Smooth muscle cell (in vitro differentiated cells): ENCODE results near the gene GRK5. TPM values are rescaled to one million over a fixed set of nuclear protein-coding genes. Genes with fewer than 3 reads are reported as not detected.

Source experiments
- DNase-seq: peaks from one replicate; lab custom pipeline; 2025; ENCODE audit not compliant: unreplicated experiment; lab: John Stamatoyannopoulos, UW
- H2AFZ ChIP-seq: fragments of 200-600 bp; sonication (generic); 2 replicates; pipeline ENCODE4 v1.6.0; 2016; ENCODE audit warnings: antibody characterized with exemption, low read depth, mild to moderate bottlenecking
- H3F3A ChIP-seq: fragments of 200-600 bp; sonication (generic); 2 replicates; pipeline ENCODE4 v1.6.0; 2017; ENCODE audit warnings: antibody characterized with exemption, low read depth
- H3K27ac ChIP-seq: fragments of 200-600 bp; sonication (generic); 2 replicates; pipeline ENCODE4 v1.5.1; 2016; ENCODE audit warnings: low read depth, mild to moderate bottlenecking
- H3K27me3 ChIP-seq: fragments of 200-600 bp; sonication (generic); 2 replicates; pipeline ENCODE4 v1.6.1; 2016; ENCODE audit warnings: low read depth, mild to moderate bottlenecking
- H3K36me3 ChIP-seq: fragments of 200-600 bp; sonication (generic); 2 replicates; pipeline ENCODE4 v1.5.1; 2016; ENCODE audit warnings: low read depth
- H3K4me1 ChIP-seq: fragments of 200-600 bp; sonication (generic); 2 replicates; pipeline ENCODE4 v1.5.1; 2016; ENCODE audit warnings: low read depth
- H3K4me2 ChIP-seq: fragments of 200-600 bp; sonication (generic); 2 replicates; pipeline ENCODE4 v1.6.0; 2016; ENCODE audit warnings: mild to moderate bottlenecking
- H3K4me3 ChIP-seq: fragments of 200-600 bp; sonication (generic); 2 replicates; pipeline ENCODE4 v1.5.1; 2016; ENCODE audit warnings: mild to moderate bottlenecking
- H3K79me2 ChIP-seq: fragments of 200-600 bp; sonication (generic); 2 replicates; pipeline ENCODE4 v1.6.0; 2016; ENCODE audit warnings: low read depth, mild to moderate bottlenecking
- H3K9ac ChIP-seq: fragments of 200-600 bp; sonication (generic); 2 replicates; pipeline ENCODE4 v1.6.0; 2016; ENCODE audit warnings: low read depth
- H3K9me3 ChIP-seq: fragments of 200-600 bp; sonication (generic); replicated peaks from 2 replicates; pipeline ENCODE4 v1.5.1; 2016; ENCODE audit warnings: low read depth
- H4K20me1 ChIP-seq: fragments of 200-600 bp; sonication (generic); 2 replicates; pipeline ENCODE4 v1.6.0; 2016; ENCODE audit warnings: low read depth
- WGBS: methylation state at CpG from one replicate; pipeline ENCODE4 v1.1.7; 2016; ENCODE audit warnings: low lambda C conversion rate; 5-methylcytosine and 5-hydroxymethylcytosine counted together
- polyA plus RNA-seq: library from polyadenylated mRNA; unstranded; fragments of >200 nt; fragmentation: Nextera tagmentation; extraction: Ambion mirVana; gene quantifications from 2 replicates; pipeline ENCODE4 v1.2.1, GENCODE V29; 2016
- total RNA-seq: library from RNA; depleted of rRNA; stranded (reverse); fragments of >200 nt; gene quantifications from 2 replicates; pipeline ENCODE4 v1.2.3, GENCODE V29; 2014
- TF ChIP-seq, protein P1 (sequence below): fragments of 200-600 bp; sonication (generic); IDR thresholded peaks from 2 replicates; pipeline ENCODE4 v1.5.1; 2017; ENCODE audit warnings: borderline replicate concordance, mild to moderate bottlenecking, antibody characterized with exemption; ENCODE audit not compliant: insufficient read depth, poor library complexity, severe bottlenecking

Gene GRK5
- total and polyA plus RNA-seq, 2 experiments from 2014 or later = 4.4 to 5.2 TPM

DNA sequence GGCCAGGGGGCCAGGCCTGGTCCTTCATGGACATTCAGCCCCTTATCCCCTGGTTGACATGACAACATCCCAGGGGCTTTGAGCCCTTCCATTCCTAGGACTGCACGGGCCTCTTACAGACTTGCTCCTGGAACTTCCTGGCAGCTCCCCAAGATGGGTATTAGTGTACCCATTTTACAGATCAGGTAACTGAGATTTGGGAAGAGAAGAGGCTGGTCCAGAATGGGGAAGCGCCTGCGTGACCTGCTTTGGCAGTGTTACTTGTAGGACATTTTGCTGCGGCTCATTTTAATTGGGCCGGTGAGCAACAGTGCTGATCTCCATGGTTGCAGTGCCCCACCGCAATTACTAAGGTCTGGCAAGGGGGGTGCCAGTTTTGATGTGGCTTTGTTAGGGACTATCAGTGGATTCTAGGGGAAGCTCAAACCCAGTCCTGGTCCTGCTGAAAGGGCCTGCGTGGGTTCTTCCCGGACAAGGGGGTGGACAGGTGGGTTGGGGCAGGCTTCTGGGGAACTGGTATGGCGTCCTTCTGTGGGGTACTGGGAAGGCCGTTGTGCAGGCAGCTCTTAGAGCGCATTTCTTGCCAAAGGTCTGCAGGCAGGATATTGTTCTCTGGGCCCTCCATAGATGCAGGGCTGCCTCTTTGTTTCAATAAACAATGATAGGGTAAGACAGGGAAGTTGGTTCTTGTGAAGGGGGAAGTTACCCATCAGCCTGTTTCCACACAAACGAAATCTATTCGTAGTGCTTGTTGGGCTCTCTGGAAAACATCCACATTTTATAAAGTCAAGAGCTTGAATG lies 197.5 kb downstream of the GRK5 start:
- H2AFZ ChIP-seq = no peak overlapping the region
- no peak overlapping the region for H3K27ac ChIP-seq
- no peaks in the 10 kb centered on the region for H4K20me1 ChIP-seq
- no peaks in the 10 kb centered on the region for H3F3A ChIP-seq
- no peak overlapping the region for H3K4me2 ChIP-seq
- no peaks in the 10 kb centered on the region for H3K79me2 ChIP-seq
- WGBS = 95% methylated on average over 13 of the region's 13 CpGs
- peaks cover 10% of the 10 kb centered on the region for H3K4me1 ChIP-seq
- TF ChIP-seq, protein P1, sequence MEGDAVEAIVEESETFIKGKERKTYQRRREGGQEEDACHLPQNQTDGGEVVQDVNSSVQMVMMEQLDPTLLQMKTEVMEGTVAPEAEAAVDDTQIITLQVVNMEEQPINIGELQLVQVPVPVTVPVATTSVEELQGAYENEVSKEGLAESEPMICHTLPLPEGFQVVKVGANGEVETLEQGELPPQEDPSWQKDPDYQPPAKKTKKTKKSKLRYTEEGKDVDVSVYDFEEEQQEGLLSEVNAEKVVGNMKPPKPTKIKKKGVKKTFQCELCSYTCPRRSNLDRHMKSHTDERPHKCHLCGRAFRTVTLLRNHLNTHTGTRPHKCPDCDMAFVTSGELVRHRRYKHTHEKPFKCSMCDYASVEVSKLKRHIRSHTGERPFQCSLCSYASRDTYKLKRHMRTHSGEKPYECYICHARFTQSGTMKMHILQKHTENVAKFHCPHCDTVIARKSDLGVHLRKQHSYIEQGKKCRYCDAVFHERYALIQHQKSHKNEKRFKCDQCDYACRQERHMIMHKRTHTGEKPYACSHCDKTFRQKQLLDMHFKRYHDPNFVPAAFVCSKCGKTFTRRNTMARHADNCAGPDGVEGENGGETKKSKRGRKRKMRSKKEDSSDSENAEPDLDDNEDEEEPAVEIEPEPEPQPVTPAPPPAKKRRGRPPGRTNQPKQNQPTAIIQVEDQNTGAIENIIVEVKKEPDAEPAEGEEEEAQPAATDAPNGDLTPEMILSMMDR = no peak
- H3K4me3 ChIP-seq = no peak overlapping the region
- H3K36me3 ChIP-seq = no peaks in the 10 kb centered on the region
- DNase-seq = no peak
- H3K9ac ChIP-seq = no peak overlapping the region
- H3K27me3 ChIP-seq = no peaks in the 10 kb centered on the region
- H3K9me3 ChIP-seq = no peaks in the 10 kb centered on the region

DNA sequence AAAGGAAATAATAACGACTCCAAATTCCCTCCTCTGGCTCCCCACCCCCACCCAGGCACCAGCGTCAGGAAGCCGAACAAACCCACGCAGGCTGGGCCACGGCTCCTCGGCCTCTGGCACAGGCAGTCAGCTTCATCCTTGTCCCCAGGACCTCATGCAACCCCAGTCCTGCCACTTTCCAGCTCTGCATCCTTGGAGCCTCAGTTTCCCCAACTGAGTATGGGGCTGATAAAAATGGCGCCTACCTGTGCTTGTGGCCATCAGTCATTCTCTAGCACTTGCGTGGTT lies 198.1 kb downstream of the GRK5 start:
- H3F3A ChIP-seq = no peaks in the 10 kb centered on the region
- no peak for DNase-seq
- H3K9ac ChIP-seq = no peak overlapping the region
- H3K4me1 ChIP-seq = peaks cover 10% of the 10 kb centered on the region
- TF ChIP-seq, protein P1 = no peak
- no peaks in the 10 kb centered on the region for H3K36me3 ChIP-seq
- no peaks in the 10 kb centered on the region for H3K9me3 ChIP-seq
- H4K20me1 ChIP-seq = no peaks in the 10 kb centered on the region
- no peaks in the 10 kb centered on the region for H3K79me2 ChIP-seq
- no peak overlapping the region for H2AFZ ChIP-seq
- no peak overlapping the region for H3K4me2 ChIP-seq
- H3K27ac ChIP-seq = no peak overlapping the region
- no peaks in the 10 kb centered on the region for H3K27me3 ChIP-seq
- H3K4me3 ChIP-seq = no peak overlapping the region
- WGBS = 93% methylated on average over 8 of the region's 8 CpGs

DNA sequence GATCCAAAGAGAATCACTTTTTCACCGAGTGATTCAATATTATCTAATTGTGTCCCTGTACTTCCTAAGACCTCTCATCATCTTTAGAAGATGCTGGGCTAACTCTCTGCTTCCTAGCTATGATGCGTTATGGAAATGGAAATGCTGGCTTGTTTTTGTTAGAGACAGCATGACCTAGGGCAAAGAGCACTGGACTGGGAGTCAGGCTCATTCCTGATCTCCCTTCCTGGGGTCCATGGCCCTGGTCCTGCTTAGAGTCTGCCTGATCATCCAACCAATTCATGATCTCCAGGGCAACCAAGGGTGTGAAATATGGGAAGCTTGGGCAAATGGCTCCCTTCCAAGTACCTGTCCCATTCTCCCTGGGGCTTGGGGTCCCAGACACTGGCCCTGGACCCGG lies 198.8 kb downstream of the GRK5 start:
- no peak overlapping the region for H3K4me3 ChIP-seq
- no peaks in the 10 kb centered on the region for H4K20me1 ChIP-seq
- no peaks in the 10 kb centered on the region for H3K79me2 ChIP-seq
- H2AFZ ChIP-seq = no peak overlapping the region
- TF ChIP-seq, protein P1 = no peak
- no peaks in the 10 kb centered on the region for H3F3A ChIP-seq
- no peaks in the 10 kb centered on the region for H3K27me3 ChIP-seq
- 96% methylated on average over 3 of the region's 3 CpGs for WGBS
- no peak overlapping the region for H3K27ac ChIP-seq
- no peaks in the 10 kb centered on the region for H3K36me3 ChIP-seq
- no peaks in the 10 kb centered on the region for H3K9me3 ChIP-seq
- DNase-seq = no peak
- peaks cover 10% of the 10 kb centered on the region for H3K4me1 ChIP-seq
- H3K9ac ChIP-seq = no peak overlapping the region
- H3K4me2 ChIP-seq = no peak overlapping the region
